ENCODE measurements around the gene FZR1. TPM values are rescaled to one million over a fixed set of nuclear protein-coding genes. Genes with fewer than 3 reads are reported as not detected.

FZR1 gene
- total RNA-seq, 1 donor from 2014 or later: 54.9 TPM

DNA sequence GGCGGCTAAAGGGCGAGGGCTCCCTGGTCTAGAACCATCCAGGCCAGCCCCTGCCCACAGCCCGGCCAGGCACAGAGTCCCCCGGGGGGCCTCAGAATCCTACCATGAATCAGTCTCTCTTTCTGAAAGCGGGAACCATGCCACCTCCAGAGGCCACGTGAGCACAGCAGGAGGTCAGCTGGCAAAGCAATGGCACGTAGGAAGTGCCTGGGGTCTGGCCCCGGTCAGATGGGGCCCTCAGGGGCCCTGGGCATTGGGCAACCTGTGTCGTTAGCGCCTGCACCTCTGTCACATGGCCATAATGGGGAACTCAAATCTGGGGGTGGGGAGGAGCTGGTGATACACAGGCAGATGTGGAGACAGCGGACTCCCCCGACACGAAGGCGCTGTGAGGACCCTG, 42.5 kb downstream of the FZR1 start:
- Mint-ChIP-seq H3K27me3 (ENCODE audit: low read depth) (no peaks in the 10 kb centered on the region), H3K4me3 (no peak overlapping the region), H3K27ac (no peak overlapping the region)

GRCh38 chr19:3549816-3550215, 43.7 kb downstream of the FZR1 start:
- peaks cover 2% of the 10 kb centered on the region for H3K36me3 Mint-ChIP-seq
- no peaks in the 10 kb centered on the region for H3K4me1 Mint-ChIP-seq
- no peak for DNase-seq (ENCODE audit: low spot score in 2 of 2, unreplicated experiment in 2 of 2)
- no peak for TF ChIP-seq CTCF (IDR thresholded peaks at IDR 0.05; ENCODE audit: unreplicated experiment)
- no peaks in the 10 kb centered on the region for H3K9me3 Mint-ChIP-seq
- no peaks in the 10 kb centered on the region for H3K27me3 Mint-ChIP-seq (ENCODE audit: low read depth)
- no peak overlapping the region for H3K4me3 Mint-ChIP-seq
- no peak overlapping the region for H3K27ac Mint-ChIP-seq

More for the DNA sequence above, 42.5 kb downstream of the FZR1 start:
- H3K36me3 Mint-ChIP-seq: peaks cover 2% of the 10 kb centered on the region
- DNase-seq (ENCODE audit: low spot score in 2 of 2, unreplicated experiment in 2 of 2): no peak
- no peaks in the 10 kb centered on the region for H3K4me1 Mint-ChIP-seq
- no peaks in the 10 kb centered on the region for H3K9me3 Mint-ChIP-seq
- no peak for TF ChIP-seq CTCF (IDR thresholded peaks at IDR 0.05; ENCODE audit: unreplicated experiment)

GRCh38 chr19:3550947-3551791, 45.1 kb downstream of the FZR1 start:
- Mint-ChIP-seq H3K36me3 (no peaks in the 10 kb centered on the region), H3K27me3 (ENCODE audit: low read depth) (no peaks in the 10 kb centered on the region), H3K4me1 (peaks cover 8% of the 10 kb centered on the region), H3K27ac (no peak overlapping the region), H3K4me3 (no peak overlapping the region), H3K9me3 (no peaks in the 10 kb centered on the region)
- no peak for DNase-seq (ENCODE audit: low spot score in 2 of 2, unreplicated experiment in 2 of 2)
- no peak for TF ChIP-seq CTCF (IDR thresholded peaks at IDR 0.05; ENCODE audit: unreplicated experiment)

GRCh38 chr19:3551792-3552095, 45.6 kb downstream of the FZR1 start:
- no peak overlapping the region for H3K4me3 Mint-ChIP-seq
- DNase-seq (ENCODE audit: low spot score in 2 of 2, unreplicated experiment in 2 of 2): no peak
- TF ChIP-seq CTCF (IDR thresholded peaks at IDR 0.05; ENCODE audit: unreplicated experiment): no peak
- no peak overlapping the region for H3K27ac Mint-ChIP-seq
- H3K36me3 Mint-ChIP-seq: no peaks in the 10 kb centered on the region
- H3K9me3 Mint-ChIP-seq: no peaks in the 10 kb centered on the region
- peaks cover 14% of the 10 kb centered on the region for H3K4me1 Mint-ChIP-seq
- H3K27me3 Mint-ChIP-seq (ENCODE audit: low read depth): no peaks in the 10 kb centered on the region

- no peaks in the 10 kb centered on the region for H3K36me3 Mint-ChIP-seq
- no peak overlapping the region for H3K4me3 Mint-ChIP-seq
- no peak overlapping the region for H3K27ac Mint-ChIP-seq
These were observed 48.4 kb downstream of the FZR1 start for GRCh38 chr19:3554254-3555083.

More at GRCh38 chr19:3554254-3555083, 48.4 kb downstream of the FZR1 start:
- DNase-seq (ENCODE audit: low spot score in 2 of 2, unreplicated experiment in 2 of 2): no peak
- H3K27me3 Mint-ChIP-seq (ENCODE audit: low read depth): no peaks in the 10 kb centered on the region
- peaks cover 18% of the 10 kb centered on the region for H3K4me1 Mint-ChIP-seq
- TF ChIP-seq CTCF (IDR thresholded peaks at IDR 0.05; ENCODE audit: unreplicated experiment): no peak
- no peaks in the 10 kb centered on the region for H3K9me3 Mint-ChIP-seq
